HG02571 (cell line): ENCODE results near the gene MR1.

Experiments used
- ATAC-seq: cut with Tn5 transposase; IDR thresholded peaks from one replicate; pipeline ENCODE4 v1.9.1; 2021; ENCODE audit warnings: mild to moderate bottlenecking, moderate library complexity; ENCODE audit not compliant: unreplicated experiment

Gene MR1

DNA sequence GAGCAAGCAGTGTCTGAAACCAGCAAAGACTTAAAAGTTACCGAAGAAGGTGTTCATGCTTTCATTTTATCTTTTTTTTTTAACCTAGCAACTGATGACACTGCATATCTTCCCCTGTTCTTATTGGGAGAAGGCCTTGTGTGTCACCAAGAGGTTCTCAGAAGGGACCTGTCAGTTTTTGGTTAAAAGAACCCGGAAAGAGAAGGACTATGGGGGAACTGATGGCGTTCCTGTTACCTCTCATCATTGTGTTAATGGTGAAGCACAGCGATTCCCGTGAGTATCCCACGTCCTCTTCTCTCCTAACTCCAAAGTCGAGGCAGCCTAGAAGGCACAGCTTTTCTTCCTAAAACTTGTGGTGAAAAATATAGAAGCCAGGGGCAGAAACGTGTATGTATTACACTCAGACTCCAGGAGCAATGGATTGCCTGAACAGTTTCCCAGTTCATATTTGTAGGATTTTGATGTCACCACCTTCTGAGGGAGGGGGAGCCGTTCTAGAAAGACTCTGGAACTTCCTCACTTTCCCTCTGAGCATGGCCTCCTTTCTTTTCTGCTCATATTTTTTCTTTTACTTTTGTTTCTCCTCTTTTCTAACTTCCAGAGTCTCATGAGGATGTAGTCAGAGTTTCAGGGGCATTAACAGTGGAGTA lies at the start of gene MR1:
TSS of gene MR1 (plus strand) at position 185 of the 653 bp plus-strand sequence. CDS start at position 210, 25 bp downstream.
- ATAC-seq, result peak; percentile 96

DNA sequence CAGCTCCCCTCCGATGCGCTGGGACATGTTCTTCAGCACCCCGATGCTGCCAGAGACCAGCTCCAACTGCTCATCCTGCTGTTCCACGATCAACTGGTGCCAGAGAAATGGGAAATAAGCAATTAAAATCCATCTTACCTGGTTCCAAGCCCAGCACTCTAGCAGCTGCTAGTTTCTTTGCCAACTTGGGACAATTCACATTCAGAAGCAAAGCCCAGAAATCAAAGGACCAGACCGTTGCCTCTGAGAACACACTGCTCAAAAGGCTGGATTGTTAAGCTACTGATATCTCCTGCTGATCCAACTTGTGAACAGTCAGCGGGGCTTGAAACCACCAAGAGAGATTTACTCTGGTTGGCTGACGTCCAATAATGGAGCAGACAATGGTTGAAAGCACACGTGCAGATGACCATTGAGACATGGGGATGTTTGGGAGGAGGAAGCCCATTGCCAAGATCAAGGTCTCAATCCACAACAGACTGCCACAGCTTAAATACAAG lies 45.5 kb upstream of the MR1 start:
- ATAC-seq, result no peak

DNA sequence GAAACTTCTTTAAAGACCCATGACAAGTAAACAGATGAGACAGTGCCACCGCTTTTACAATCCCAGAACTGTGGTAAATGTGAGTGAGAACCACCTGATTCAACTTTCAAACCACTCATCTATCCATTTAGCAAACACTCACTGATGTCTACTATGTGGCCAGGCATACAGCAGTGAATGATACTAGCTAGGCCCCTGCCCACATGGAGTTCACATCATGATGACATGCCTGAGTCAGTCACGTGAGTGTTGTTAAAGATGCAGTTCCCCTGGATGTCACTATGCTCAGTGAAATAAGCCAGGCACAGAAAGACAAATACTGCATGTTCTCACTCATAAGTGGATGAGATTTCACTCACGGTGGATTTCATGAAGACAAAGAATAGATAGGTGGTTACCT lies 39.5 kb upstream of the MR1 start:
- ATAC-seq, result no peak

DNA sequence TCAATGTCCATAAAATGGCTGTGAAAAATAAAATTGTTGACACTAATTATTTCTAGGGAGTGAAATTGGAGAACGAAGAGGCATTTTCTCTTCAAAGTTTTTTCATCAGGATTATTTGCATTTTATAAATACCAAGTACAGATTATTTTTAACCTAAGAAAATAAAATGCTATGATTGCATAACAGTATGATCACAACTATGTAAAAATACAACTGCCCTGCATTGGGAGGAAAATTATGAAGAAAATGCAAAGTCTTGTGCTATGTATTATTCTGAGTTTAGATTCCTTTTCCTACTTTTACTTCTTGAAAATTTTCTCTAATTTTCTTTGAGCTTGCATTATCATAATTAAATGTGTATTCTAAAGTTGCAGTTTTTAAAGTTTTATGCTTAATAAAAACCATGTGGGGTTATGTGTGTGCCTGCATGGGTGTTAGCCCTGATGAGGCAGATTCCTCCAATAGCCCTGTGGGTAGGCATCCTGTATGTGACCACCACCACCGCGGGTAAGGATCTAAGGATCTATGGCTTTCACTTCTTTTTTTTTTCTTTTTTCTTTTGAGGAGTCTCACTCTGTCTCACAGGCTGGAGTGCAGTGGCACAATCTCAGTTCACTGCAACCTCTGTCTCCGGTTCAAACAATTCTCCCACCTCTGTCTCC lies 35.8 kb upstream of the MR1 start:
- no peak for ATAC-seq

DNA sequence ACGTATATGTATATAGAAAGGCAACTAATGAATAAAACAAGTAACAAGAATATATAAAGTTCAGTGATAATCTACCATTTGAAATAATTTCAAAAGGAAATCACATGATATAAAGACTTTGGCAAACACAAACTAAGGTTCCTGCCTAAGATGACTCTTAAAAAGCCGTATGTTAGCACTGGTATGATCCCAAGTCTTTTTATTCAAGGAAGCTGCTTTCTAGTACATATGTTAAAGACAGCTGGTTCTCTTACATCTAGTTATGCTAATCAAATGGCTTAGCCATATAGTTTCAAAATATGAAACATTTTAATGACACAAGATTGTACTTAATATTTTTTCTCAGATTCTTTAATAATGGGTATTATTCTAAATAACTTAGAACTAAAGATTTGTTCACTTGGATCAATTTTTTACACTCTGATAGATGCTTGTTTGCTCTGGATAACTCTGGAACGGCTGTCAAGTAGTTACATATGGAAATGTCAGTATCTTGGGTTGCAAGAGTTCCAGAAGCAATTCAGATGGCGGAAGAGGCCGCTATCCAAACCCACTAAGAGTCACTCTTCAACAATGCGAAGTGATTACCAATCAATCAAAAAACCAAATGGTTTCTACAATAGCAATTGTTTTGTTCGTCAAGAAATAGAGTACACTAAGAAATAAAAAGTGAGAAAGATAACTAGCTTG lies 32.5 kb upstream of the MR1 start:
- no peak for ATAC-seq

DNA sequence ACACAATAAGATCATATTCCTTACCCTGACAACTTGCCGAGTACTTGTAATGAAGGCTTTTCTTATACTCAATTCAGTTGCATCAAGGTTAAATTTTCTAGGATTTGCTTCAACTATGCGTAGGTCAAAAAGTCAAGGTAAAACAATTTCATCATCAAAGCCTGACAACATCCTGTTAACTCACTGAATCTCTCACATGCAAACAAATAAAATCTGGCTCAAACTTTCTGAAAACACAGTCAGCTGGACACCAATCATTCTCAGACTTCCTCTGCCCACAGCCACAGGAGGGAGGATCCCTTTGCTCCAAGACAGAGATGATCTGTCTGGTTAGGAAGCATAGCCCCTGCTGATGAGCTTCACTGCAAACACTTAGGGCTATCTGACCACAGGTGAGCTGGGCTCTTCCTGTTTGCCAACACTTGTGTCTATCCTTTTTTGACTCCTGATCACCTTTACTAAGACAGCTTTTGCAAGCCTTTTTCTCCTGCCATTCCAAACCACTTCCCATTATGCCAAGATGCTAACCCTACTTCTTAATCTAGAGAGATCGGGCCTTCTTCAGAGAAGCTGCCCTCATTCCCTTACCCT lies 31.1 kb upstream of the MR1 start:
- no peak for ATAC-seq

DNA sequence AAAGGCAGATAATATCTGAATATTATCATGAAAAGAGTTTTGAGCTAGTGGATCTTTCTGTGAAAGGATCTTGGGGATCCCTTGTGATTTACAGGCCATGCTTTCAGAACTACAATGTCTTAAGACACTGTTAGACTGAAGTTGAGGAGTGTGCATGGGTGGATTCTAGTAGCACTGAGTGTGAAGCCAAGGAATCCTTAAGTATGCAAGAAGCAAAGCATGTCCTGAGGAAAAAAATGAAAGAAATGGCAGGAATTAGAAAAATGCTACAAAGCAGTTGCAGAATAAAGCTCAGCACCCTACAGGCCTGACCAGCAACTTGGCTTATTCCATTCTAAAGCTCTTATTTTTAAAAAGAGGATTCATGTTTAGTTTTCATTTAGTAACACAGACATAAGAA lies 23.0 kb upstream of the MR1 start:
- no peak for ATAC-seq

DNA sequence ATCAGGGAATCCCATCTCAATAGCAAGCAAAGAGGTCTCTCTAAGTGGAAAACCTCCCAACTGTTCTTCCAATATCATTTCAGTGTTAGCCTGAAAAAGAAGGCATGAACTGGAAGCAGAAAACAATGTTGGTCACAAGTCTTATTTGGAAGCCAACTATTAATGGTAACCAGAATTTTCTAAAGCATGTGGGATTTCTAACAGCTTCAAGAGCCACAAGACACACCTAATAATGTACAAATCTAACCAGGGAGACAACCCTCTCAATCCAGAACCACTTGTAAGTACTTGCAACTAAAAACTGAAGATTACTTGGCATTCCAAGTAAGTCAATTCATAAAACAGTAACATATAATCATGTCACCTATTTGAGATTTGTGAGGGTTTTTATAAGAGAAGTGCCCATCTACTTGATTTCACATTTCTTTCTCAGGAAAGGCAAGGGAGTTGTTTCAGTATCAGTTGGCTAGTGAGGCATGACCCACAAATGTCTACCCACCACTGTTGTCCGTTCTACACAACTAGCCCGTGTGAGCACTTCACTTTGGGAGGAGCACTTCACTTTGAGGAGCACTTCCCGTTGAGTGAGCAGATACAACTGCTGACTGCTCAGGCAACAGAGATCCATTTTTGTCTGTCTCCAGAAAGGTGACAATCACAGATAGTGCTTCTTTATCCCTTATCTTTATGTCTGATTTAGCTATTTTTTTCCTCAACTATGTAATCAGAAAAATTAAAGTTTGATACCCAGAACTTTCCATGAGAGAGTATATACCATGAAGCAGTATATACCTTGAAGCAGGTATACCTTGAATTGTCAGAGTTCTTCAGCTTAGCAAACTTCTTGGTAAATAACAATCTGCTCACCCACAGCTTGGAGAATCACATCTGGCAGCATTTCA lies 22.2 kb upstream of the MR1 start:
- ATAC-seq, result no peak

DNA sequence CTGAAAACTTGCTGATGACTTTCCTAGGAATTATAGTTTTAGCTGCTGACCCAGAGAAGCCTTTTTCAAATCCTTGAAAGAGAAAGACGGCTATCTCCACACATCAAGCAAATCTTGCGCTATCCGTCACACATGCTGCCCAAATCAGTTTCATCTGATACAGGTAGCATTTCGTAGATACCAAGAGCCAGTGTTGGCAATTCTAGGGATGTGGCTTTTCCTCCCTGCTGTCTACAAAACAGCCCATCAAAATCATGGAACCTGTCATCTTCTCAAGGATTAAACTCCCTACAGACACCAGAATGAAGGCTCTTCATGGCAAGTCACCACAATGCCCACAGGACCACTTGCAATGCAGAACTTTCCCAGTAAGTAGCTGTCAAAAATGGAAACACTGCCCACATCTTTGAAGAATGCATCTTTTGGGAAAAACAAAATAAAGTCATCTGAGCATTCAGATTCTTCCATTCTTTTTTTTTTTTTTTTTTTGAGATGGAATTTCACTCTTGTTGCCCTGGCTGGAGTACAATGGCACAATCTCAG lies 21.5 kb upstream of the MR1 start:
- ATAC-seq, result no peak

DNA sequence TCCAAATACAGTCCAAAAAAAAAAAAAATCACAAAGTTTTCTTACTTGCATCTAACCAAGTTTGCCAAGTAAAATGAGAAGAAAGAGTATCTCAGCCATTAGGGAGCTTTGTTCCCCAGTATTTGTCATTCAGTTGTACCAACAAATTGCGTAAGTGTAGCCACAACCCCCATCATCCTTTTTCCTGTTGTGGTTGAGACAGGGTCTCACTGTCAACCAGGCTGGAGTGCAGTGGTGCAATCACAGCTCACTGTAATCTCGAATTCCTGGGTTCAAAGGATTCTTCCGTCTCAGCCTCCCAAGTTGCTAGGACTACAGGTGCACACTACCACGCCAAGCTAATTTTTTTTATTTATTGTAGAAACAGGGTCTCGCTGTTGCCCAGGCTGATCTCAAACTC lies 20.6 kb upstream of the MR1 start:
- no peak for ATAC-seq

DNA sequence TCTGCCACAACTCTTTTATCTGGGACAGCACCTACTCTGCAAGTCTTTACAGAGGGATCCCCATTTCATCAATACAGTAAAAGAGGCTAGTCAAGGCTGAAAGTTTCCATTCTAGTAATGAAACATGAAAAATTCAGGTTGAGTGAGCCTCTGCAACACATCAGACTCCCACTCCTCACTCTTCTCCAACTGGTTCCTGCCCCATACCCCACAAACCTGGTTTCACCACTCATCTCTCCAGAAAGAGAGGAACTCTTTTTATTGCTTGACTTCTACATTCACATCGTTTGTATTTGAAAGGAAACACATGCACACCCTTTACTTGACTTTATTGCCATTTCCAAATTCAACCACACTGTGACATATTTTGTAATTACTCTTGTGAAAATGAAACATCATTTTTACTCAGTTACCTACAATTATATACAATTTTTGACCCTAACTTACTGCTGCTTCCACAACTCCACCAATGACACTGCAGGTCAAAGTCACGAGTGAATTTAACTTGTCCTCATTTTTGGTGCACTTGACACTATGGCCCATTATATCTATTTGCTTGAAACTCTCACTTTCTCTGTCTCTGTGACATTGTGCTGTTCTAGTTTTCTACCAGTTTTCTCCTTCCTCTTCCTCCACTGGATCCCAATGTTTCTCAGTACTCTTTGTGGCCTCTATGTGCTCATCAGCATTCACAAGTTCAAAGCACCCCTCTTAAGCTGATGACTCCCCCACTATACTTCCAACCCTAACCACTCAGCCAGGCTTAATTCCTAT lies 19.1 kb upstream of the MR1 start:
- peak; percentile 47 for ATAC-seq

DNA sequence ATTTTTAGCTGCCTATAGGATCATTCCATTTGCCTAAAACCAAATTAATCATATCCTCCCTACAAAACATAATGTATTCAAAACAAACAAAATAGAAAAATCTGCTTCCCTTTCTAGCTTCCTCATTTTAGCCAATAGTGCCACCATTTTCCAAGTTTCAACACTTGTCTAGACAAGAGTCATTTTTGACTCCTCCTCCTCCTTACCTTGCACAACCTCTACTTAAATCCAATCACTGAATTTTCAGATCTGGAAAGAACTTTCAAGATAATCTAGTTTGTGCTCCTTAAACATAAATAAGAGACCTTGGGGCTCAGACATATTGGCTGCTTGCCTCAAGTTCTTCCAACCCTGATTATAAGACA lies 18.6 kb upstream of the MR1 start:
- no peak for ATAC-seq

DNA sequence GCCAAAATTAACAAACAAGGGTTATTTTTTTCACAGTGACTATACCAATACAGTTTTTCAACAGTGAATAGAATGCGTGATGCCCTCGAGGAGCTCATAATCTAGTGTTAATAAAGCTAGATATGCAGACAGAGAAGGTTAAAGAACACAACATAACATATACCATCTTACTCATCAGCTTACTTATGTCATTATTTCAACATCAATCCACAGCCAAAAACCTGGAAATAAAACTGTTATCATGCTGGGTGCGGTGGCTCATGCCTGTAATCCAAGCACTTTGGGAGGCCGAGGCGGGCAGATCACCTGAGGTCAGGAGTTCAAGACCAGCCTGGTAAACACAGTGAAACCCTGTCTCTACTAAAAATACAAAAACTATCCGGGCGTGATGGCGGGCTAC lies 17.2 kb upstream of the MR1 start:
- ATAC-seq, result no peak

DNA sequence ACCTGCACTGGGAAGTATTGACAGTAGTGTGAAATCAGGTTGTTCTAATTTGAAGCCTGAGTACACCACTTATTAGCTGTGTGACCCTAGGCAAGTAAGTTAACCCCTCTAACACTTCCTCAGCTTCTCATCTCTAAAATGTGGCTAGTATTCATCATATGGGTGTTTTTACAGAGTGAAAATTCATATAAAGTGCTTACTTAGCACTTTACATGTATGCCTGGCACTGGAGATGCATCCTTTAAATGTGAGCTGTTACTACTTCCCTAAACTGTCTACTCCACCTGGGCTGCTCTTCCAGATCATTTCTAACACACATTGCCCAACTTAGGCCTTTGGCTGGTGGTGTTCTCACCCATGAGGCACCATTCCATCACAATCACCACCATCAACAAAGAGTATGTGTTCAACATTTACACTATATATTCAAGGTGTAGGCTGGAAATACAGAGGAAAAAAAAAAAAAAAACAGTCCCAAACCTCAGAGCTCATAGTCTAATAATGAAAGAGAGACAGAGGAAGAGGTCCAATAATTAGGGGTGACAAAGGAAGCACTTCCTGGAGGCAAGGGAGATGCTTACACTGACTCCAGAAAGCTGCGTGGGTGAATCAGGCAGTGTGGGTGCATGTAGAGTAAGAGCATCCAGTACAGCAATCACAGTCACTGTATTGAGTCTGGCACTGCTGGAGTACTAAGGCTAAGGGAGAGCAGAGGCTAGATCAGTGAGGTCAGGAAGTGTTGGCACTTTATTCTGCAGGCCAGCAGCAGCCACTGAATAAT lies 14.7 kb upstream of the MR1 start:
- ATAC-seq, result no peak

DNA sequence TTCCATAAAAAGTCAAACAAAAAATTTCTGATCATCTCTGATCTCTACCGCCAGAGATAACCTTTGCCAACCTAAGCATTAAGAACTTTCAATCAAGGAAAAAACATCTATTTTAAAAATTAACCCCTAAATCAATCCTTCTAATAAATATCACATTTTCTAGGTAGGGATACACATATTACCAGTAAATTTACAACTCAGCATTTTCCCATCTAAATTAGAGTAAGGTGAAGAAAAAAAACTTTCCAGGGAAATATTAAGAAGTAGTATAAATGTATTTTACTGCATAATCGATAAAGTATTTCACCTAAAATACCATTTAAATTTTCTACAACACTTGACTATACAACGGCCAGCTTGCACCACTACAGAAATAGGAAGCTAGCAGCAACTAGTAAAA lies 12.6 kb upstream of the MR1 start:
- no peak for ATAC-seq

DNA sequence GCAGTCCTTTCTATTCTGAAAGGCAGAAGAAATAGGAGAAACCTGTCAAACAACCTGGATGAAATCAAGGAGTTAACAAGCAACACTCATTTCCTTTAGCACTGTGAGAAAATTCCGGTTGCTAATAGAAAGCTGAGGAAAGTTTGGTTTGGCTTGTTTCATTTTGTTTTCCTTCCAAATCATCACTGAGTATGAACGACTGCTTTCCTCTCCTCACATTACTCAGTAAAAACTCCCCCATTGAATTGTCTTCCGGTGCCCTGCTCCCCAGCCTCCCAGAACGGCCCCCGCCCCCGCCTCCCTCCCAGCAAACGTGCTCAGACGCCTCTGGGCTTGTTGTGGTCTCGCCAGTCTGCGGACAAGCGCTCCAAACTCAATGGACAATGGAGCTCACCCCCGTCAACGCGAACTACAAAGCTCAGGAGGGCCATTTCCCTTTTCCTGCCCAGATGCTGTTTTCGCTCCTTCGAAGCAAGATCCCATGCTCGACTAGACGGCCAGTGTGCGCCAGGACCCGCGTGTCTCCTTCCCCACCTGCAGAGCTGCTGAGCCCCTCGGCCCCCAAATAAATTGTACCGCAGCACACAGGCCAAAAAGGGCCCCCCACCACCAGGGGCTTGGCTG lies 11.9 kb upstream of the MR1 start:
- peak; percentile 33 for ATAC-seq

DNA sequence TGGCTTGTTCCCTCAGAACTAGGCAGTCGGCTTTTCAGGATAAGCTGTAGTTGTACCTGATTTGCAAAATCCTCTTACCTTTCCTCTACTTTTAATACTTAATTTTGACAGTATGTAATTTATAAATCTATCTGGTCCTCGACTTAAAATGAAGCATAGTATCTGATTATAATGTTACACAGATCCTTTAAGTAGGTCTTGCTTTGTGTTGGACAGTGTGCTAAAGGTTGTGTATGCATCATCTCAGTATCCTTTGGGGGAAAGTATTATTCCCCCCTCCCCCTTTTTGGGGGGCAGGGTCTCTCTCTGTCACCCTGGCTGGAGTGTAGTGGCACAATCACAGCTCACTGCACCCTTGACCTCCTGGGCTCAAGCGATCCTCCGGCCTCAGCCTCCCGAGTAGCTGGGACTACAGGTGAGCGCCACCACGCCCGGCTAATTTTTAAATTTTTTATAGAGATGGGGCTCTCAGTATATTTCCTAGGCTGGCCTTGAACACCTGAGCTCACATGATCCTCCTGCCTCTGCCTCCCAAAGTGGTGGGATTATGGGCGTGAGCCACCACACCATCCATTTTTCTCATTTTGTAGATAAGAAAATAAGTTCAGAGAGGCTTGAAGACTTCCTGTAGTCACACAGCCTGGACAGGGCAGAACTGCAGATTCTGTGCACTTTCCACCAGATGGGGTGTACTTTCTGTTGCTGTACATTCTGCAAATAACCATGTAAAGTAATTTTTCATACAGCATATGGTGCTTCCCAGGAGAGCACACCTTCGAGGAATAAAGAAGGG lies 10.3 kb upstream of the MR1 start:
- ATAC-seq, result no peak

DNA sequence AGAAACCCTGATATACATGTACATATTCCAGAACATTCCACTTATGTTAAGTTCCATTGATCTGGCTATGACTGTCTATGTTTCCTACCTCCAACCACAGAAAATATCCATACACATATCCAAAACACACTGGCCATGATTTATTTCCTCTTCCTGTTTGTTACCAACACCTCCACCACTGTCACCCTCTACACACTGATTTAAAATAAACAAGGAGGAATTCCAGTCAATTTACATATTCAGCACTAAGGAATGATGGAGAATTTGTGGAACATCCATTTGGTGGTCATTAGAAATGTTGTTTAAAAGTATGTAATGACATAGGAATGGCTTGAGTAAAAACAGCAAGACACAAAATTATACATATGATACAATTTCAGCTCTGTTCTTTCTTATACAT lies 5.6 kb upstream of the MR1 start:
- no peak for ATAC-seq
